GM12875 (cell line): ENCODE results near the gene RNF149.

ENCODE experiments used
- H3K4me3 ChIP-seq: one replicate; pipeline ENCODE4 v1.5.1; 2011; ENCODE audit warnings: low read depth, low read length, control low read depth
- TF ChIP-seq, protein P1 (sequence below): IDR thresholded peaks from 2 replicates; pipeline ENCODE4 v1.5.1; 2011; ENCODE audit warnings: low read depth, mild to moderate bottlenecking, control low read depth, inconsistent platforms, low read length, moderate library complexity, borderline replicate concordance; ENCODE audit not compliant: insufficient read depth

RNF149 gene

DNA sequence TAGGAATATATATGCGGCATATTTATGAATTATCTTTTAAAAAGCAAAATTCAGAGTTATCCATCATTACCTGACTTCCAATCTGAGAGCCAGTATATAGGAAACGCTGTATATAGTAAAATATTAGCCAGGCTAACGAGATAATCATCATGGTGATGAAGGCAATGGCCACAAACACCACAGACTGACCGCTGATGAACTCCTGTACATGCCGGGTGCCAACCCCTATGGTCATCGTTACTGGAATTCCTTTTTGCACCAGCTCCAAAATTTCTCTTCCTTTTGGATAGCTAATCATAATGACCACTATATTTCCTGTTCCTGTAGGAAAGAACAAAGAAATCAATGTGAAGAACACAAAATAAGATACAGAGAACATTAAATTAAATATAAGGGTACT is 13.6 kb downstream of the RNF149 start:
- H3K4me3 ChIP-seq = no peak overlapping the region
- TF ChIP-seq, protein P1, sequence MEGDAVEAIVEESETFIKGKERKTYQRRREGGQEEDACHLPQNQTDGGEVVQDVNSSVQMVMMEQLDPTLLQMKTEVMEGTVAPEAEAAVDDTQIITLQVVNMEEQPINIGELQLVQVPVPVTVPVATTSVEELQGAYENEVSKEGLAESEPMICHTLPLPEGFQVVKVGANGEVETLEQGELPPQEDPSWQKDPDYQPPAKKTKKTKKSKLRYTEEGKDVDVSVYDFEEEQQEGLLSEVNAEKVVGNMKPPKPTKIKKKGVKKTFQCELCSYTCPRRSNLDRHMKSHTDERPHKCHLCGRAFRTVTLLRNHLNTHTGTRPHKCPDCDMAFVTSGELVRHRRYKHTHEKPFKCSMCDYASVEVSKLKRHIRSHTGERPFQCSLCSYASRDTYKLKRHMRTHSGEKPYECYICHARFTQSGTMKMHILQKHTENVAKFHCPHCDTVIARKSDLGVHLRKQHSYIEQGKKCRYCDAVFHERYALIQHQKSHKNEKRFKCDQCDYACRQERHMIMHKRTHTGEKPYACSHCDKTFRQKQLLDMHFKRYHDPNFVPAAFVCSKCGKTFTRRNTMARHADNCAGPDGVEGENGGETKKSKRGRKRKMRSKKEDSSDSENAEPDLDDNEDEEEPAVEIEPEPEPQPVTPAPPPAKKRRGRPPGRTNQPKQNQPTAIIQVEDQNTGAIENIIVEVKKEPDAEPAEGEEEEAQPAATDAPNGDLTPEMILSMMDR = no peak

DNA sequence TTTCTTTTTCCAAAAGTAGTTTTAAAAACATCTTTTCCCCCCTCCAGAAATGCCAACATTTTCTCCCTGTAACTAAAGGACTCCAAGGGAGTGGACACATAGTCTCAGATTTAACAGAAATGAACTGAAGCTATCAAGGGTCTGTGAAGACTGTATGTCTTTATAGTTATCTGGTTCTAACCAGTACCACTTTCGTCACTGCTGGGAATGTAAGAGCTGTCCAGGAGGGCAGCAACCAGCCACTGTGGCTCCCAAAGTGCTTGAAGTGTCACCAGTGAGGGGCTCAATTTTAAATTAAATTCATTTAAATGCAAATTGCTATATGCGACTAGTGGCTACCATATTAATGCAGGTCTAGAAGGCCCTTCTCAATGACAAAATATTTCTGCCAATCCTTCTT is 15.0 kb downstream of the RNF149 start:
- TF ChIP-seq, protein P1 = no peak
- no peak overlapping the region for H3K4me3 ChIP-seq

DNA sequence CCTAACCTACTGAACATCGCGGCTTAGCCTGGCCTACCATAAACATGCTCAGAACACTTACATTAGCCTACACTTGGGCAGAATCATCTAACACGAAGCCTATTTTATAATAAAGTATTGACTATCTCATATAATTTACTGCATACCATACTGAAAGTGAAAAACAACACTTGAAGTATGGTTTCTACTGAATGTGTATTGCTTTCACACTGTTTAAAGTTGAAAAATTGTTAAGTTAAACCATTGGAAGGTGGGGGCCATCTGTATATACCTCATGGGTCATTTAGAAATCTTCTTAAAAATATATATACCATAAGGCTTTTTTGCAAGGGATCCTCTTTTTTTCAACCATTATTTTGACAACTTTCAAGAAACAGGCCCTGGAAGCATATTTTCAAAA is 16.5 kb downstream of the RNF149 start:
- H3K4me3 ChIP-seq = no peak overlapping the region
- TF ChIP-seq, protein P1 = no peak

DNA sequence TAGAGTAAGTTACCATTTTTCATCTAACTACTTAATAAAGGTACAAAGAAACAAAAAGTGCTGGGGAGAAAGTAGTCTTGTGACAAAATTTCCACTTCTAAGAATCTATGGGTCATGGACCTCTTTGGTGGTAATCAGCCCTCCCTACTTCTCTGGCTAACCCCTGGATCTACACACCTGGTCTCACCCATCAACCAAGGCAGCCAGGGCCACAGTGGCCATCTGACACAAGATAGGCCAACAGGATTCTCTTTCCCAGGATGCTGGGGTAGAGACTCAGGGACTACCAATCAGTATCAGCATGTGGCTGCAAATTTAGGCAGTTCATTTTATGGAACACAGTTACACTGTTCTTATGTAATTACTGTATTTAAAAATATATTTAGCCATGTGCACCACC is 17.8 kb downstream of the RNF149 start:
- H3K4me3 ChIP-seq = no peak overlapping the region
- TF ChIP-seq, protein P1 = no peak

DNA sequence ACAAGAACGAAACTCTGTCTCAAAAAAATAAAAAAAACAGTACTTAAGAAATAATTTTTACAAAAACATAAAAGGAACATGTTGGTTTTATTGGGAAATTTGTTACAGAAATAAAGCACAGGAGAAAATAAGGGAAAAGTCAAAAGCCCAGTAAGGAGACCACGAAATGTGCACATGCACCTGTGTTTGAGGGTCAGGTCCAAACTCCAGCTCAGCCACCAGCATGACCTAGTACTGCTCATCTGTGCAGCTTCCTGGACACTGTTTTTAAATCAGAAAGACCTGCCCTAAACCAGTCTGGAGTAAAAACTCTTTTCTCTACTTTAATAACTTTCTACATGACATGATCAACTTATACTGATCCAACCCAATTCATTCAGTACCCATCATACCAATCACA is 21.2 kb downstream of the RNF149 start:
- TF ChIP-seq, protein P1 = no peak
- H3K4me3 ChIP-seq = no peak overlapping the region

DNA sequence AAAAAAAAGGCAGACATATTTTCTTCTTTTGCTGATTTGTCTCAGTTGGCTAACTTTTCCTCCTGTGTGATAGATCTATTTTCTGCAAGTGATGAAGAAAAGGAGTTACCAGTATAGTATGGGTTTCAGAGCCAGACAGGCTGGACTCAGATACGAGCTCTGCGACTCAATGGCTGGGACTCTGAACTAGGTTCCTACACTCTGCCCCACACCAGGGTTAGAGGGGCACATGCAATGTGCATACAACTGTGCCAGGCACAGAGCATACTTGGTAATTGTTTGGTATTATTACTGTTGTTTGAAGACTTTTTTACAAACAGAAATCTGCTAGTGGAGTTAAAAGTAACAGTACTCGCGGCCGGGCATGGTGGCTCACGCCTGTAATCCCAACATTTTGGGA is 21.8 kb downstream of the RNF149 start:
- TF ChIP-seq, protein P1 = no peak

DNA sequence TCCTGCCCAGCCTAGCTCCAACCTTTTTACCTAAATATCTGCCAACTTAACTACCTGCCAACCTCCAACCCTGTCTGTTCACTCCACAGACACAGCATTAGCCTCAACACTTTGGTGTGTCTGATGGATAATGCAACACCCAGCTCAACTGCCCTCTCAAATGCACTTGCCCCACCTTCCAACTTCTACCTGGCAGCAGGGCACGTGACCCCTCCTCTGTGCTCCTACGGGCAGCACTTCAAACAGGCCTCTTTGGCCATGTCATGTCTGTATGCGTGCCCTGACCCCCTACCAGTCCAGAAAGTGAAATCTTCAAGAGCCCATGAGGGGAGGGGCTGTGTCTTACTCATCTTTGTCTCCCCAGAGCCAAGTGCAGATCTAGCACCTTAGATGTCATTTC is 25.5 kb downstream of the RNF149 start:
- TF ChIP-seq, protein P1 = no peak
- no peak overlapping the region for H3K4me3 ChIP-seq

More for the DNA sequence above, 21.8 kb downstream of the RNF149 start:
- no peak overlapping the region for H3K4me3 ChIP-seq
